Stomach (tissue), 4 donors: Measurements from ENCODE around the gene KLHL29.

Source experiments
- POLR2A ChIP-seq, 4 donors: fragments of 450-650 bp; IDR thresholded peaks; one replicate each; pipeline ENCODE4 v1.6.1; 2016; ENCODE audit warnings: antibody characterized with exemption in 4 of 4, control low read depth in 2 of 4, mild to moderate bottlenecking in 1 of 4, moderate library complexity in 1 of 4
- POLR2AphosphoS5 ChIP-seq, 3 donors: sonication (generic); formaldehyde crosslinking; IDR thresholded peaks; one replicate each; pipeline ENCODE4 v1.6.1; 2016; ENCODE audit warnings: antibody characterized with exemption in 3 of 3

- TF ChIP-seq POLR2A (IDR thresholded peaks at IDR 0.05), result no peak
- TF ChIP-seq POLR2AphosphoS5 (IDR thresholded peaks at IDR 0.05), result no peak
These were observed 312.5 kb downstream of the KLHL29 start for GRCh38 chr2:23697256-23698075.
